Neural cell (in vitro differentiated cells): Measurements from ENCODE around the gene S100A16. TPM values are rescaled to one million over a fixed set of nuclear protein-coding genes. Genes with fewer than 3 reads are reported as not detected.

Source experiments
- polyA plus RNA-seq: library from polyadenylated mRNA; depleted of rRNA; stranded (reverse); fragments of >200 nt; gene quantifications from 2 replicates; pipeline ENCODE4 v1.2.3, GENCODE V29; 2014

S100A16 gene
- polyA plus RNA-seq, 1 donor from 2014 or later: not detected

Other genes starting within 250 kb of the S100A16 start
- not detected in 2 replicates for gene S100A12, start 237.5 kb downstream of the S100A16 start, polyA plus RNA-seq
- not detected in 2 replicates for gene S100A8, start 222.1 kb downstream of the S100A16 start, polyA plus RNA-seq
- 0.24 TPM in 1 of 2 replicates, not detected in the other for gene S100A7A, start 196.6 kb downstream of the S100A16 start, polyA plus RNA-seq
- not detected in 2 replicates for gene S100A7, start 152.5 kb downstream of the S100A16 start, polyA plus RNA-seq
- gene S100A6, start 77.1 kb downstream of the S100A16 start, polyA plus RNA-seq: not detected in 2 replicates
- not detected in 2 replicates for gene S100A5, start 72.2 kb downstream of the S100A16 start, polyA plus RNA-seq
- not detected in 2 replicates for gene S100A4, start 67.3 kb downstream of the S100A16 start, polyA plus RNA-seq
- gene S100A3, start 63.9 kb downstream of the S100A16 start, polyA plus RNA-seq: not detected in 2 replicates
- not detected in 2 replicates for gene S100A2, start 47.3 kb downstream of the S100A16 start, polyA plus RNA-seq
- gene S100A14, start 3.2 kb upstream of the S100A16 start, polyA plus RNA-seq: not detected in 2 replicates
- 2.0 and 2.1 TPM in 2 replicates for gene S100A13, start 14.4 kb upstream of the S100A16 start, polyA plus RNA-seq
- gene S100A1, start 15.3 kb upstream of the S100A16 start, polyA plus RNA-seq: not detected in 2 replicates
- 159 and 168 TPM in 2 replicates for gene CHTOP, start 20.9 kb upstream of the S100A16 start, polyA plus RNA-seq
- gene SNAPIN, start 45.6 kb upstream of the S100A16 start, polyA plus RNA-seq: 86.2 and 100.0 TPM in 2 replicates
- 383 and 410 TPM in 2 replicates for gene ILF2, start 57.9 kb upstream of the S100A16 start, polyA plus RNA-seq
- 0.18 and 0.45 TPM in 2 replicates for gene NPR1, start 65.6 kb upstream of the S100A16 start, polyA plus RNA-seq
- gene INTS3, start 114.9 kb upstream of the S100A16 start, polyA plus RNA-seq: 29.9 and 31.0 TPM in 2 replicates
- 30.6 and 38.2 TPM in 2 replicates for gene SLC27A3, start 162.3 kb upstream of the S100A16 start, polyA plus RNA-seq